H1 (cell line): ENCODE data around the gene HAPLN3. TPM values are rescaled to one million over a fixed set of nuclear protein-coding genes. Genes with fewer than 3 reads are reported as not detected.

ENCODE experiments used
- CTCF ChIA-PET: fragments of 300-600 bp; sonication (Branson Sonifier 250); formaldehyde crosslinking; loops from one replicate; lab custom pipeline; 2021; ENCODE audit not compliant: partially characterized antibody; lab: Charles Lee
- POLR2A ChIA-PET: fragments of 300-600 bp; sonication (Branson Sonifier 250); formaldehyde crosslinking; loops from one replicate; lab custom pipeline; 2021; ENCODE audit warnings: inconsistent platforms; ENCODE audit not compliant: partially characterized antibody; lab: Charles Lee
- DNase-seq, 2 experiments: peaks; one replicate each; pipeline versions ENCODE4 v3.0.0 to v3.0.0-alpha.2; 2010 to 2022; ENCODE audit warnings: low spot score in 2 of 2, low read depth in 1 of 2, mixed read lengths in 1 of 2
- FAIRE-seq: peaks from 2 replicates; lab custom pipeline; 2011; peaks lifted over from hg19 to GRCh38; lab: Jason Lieb, UNC
- H2AFZ ChIP-seq: 2 replicates; pipeline ENCODE4 v1.8.1; 2012; ENCODE audit warnings: low read length, inconsistent platforms
- H2AK5ac ChIP-seq: 2 replicates; pipeline ENCODE4 v1.6.1; 2013; ENCODE audit warnings: low read depth, low read length
- H2BK120ac ChIP-seq: replicated peaks from 2 replicates; pipeline ENCODE3; 2013; ENCODE audit warnings: low read depth, low read length, inconsistent platforms
- H2BK12ac ChIP-seq: 2 replicates; pipeline ENCODE4 v1.6.1; 2013; ENCODE audit warnings: low read depth, low read length
- H2BK15ac ChIP-seq: 2 replicates; pipeline ENCODE4 v1.6.1; 2013; ENCODE audit warnings: low read length
- H2BK20ac ChIP-seq: 2 replicates; pipeline ENCODE4 v1.6.1; 2013; ENCODE audit warnings: low read length
- H2BK5ac ChIP-seq: 2 replicates; pipeline ENCODE4 v1.6.1; 2013; ENCODE audit warnings: low read depth, low read length
- H3K14ac ChIP-seq: 2 replicates; pipeline ENCODE4 v1.6.1; 2013; ENCODE audit warnings: inconsistent platforms; ENCODE audit not compliant: insufficient read length
- H3K18ac ChIP-seq: 2 replicates; pipeline ENCODE4 v1.6.1; 2013; ENCODE audit warnings: low read length; ENCODE audit errors: extremely low read depth
- H3K23ac ChIP-seq: 2 replicates; pipeline ENCODE4 v1.6.1; 2013; ENCODE audit warnings: inconsistent platforms; ENCODE audit not compliant: insufficient read length
- H3K23me2 ChIP-seq: 2 replicates; pipeline ENCODE4 v1.6.1; 2013; ENCODE audit warnings: low read depth, low read length
- H3K27ac ChIP-seq: 2 replicates; pipeline ENCODE4 v1.6.1; 2011; ENCODE audit warnings: low read depth, low read length, inconsistent platforms
- H3K27me3 ChIP-seq, 4 experiments: replicated peaks in 1 of 4; 1 replicate in 1 of 4; 2 replicates in 3 of 4; pipeline versions ENCODE4 v1.6.1 to v1.8.1; 2011 to 2013; ENCODE audit warnings: low read length in 3 of 4, mild to moderate bottlenecking in 3 of 4, inconsistent platforms in 2 of 4, mixed read lengths in 2 of 4, moderate library complexity in 1 of 4; ENCODE audit not compliant: control insufficient read depth in 3 of 4, insufficient read depth in 3 of 4; ENCODE audit errors: extremely low read depth in 1 of 4
- H3K36me3 ChIP-seq, 4 experiments: 2 replicates each; pipeline versions ENCODE4 v1.6.1 to v1.8.1; 2011 to 2013; ENCODE audit warnings: mild to moderate bottlenecking in 4 of 4, low read length in 3 of 4, moderate library complexity in 2 of 4, control low read depth in 1 of 4, inconsistent platforms in 1 of 4; ENCODE audit not compliant: insufficient read depth in 4 of 4, control insufficient read depth in 2 of 4
- H3K4ac ChIP-seq: replicated peaks from 2 replicates; pipeline ENCODE3; 2013; ENCODE audit warnings: low read length, low read depth, mixed read lengths, inconsistent platforms; ENCODE audit not compliant: insufficient read length
- H3K4me1 ChIP-seq, 4 experiments: replicated peaks in 1 of 4; 1 replicate in 1 of 4; 2 replicates in 3 of 4; pipeline versions ENCODE4 v1.6.1 to v1.8.1; 2011 to 2013; ENCODE audit warnings: low read length in 3 of 4, inconsistent platforms in 2 of 4, mixed read lengths in 1 of 4; ENCODE audit not compliant: insufficient read depth in 4 of 4, control insufficient read depth in 3 of 4
- H3K4me2 ChIP-seq, 2 experiments: 2 replicates each; pipeline versions ENCODE4 v1.6.1 to v1.8.1; 2011 to 2013; ENCODE audit warnings: low read depth in 2 of 2, low read length in 2 of 2, control low read depth in 1 of 2, inconsistent platforms in 1 of 2, mild to moderate bottlenecking in 1 of 2; ENCODE audit not compliant: insufficient read depth in 1 of 2
- H3K4me3 ChIP-seq, 4 experiments: fragments of 200-600, 300-600 bp in 1 of 4; sonication (generic), shearing (Covaris generic), sonication (Bioruptor Twin) in 1 of 4; 2 replicates each; pipeline versions ENCODE4 v1.5.1 to v1.8.1; 2011 to 2016; ENCODE audit warnings: low read length in 4 of 4, low read depth in 3 of 4, control low read depth in 2 of 4, inconsistent platforms in 2 of 4, mild to moderate bottlenecking in 2 of 4, mixed read lengths in 1 of 4, moderate library complexity in 1 of 4; ENCODE audit not compliant: insufficient read depth in 2 of 4; ENCODE audit errors: extremely low read depth in 1 of 4
- H3K56ac ChIP-seq: replicated peaks from 2 replicates; pipeline ENCODE3; 2013; ENCODE audit warnings: low read depth, mild to moderate bottlenecking, mixed read lengths, low read length, inconsistent platforms; ENCODE audit not compliant: insufficient read length
- H3K79me1 ChIP-seq: 2 replicates; pipeline ENCODE4 v1.6.1; 2013; ENCODE audit warnings: low read depth, low read length, control low read depth
- H3K79me2 ChIP-seq, 2 experiments: 2 replicates each; pipeline versions ENCODE4 v1.6.1 to v1.8.1; 2012 to 2013; ENCODE audit warnings: low read length in 2 of 2, mild to moderate bottlenecking in 2 of 2, inconsistent platforms in 1 of 2; ENCODE audit not compliant: insufficient read depth in 2 of 2, control insufficient read depth in 1 of 2
- H3K9ac ChIP-seq, 4 experiments: replicated peaks in 1 of 4; 1 replicate in 1 of 4; 2 replicates in 3 of 4; pipeline versions ENCODE4 v1.6.1 to v1.8.1; 2011 to 2013; ENCODE audit warnings: low read depth in 3 of 4, low read length in 3 of 4, control low read depth in 2 of 4, mild to moderate bottlenecking in 2 of 4, moderate library complexity in 2 of 4, inconsistent platforms in 1 of 4; ENCODE audit errors: extremely low read depth in 1 of 4
- H3K9me3 ChIP-seq, 2 experiments: 2 replicates each; pipeline versions ENCODE4 v1.6.1 to v1.8.1; 2012 to 2013; ENCODE audit warnings: mild to moderate bottlenecking in 2 of 2, moderate library complexity in 2 of 2, control low read depth in 1 of 2, inconsistent platforms in 1 of 2, low read depth in 1 of 2, low read length in 1 of 2, mixed read lengths in 1 of 2; ENCODE audit not compliant: insufficient read depth in 2 of 2
- H4K20me1 ChIP-seq, 2 experiments: replicated peaks in 1 of 2; 2 replicates each; pipeline versions ENCODE3 to v1.8.1; 2011 to 2013; ENCODE audit warnings: inconsistent platforms in 2 of 2, low read length in 2 of 2, mild to moderate bottlenecking in 1 of 2; ENCODE audit not compliant: insufficient read depth in 2 of 2, control insufficient read depth in 1 of 2
- H4K5ac ChIP-seq: 2 replicates; pipeline ENCODE4 v1.6.1; 2013; ENCODE audit warnings: low read length, low read depth, mixed read lengths, inconsistent platforms; ENCODE audit not compliant: insufficient read length
- H4K8ac ChIP-seq: 2 replicates; pipeline ENCODE4 v1.8.0; 2013; ENCODE audit warnings: mild to moderate bottlenecking, moderate library complexity, low read length, inconsistent platforms; ENCODE audit not compliant: insufficient read depth; ENCODE audit errors: extremely low read depth
- H4K91ac ChIP-seq: replicated peaks from 2 replicates; pipeline ENCODE3; 2013; ENCODE audit warnings: low read length, mixed read lengths, inconsistent platforms; ENCODE audit not compliant: insufficient read length
- ASH2L ChIP-seq: fragments of 200-600, 300-600 bp; sonication (generic); IDR thresholded peaks from one replicate; pipeline ENCODE4 v1.7.1; 2017; ENCODE audit warnings: low read length
- ATF3 ChIP-seq: IDR thresholded peaks from 2 replicates; pipeline ENCODE4 v1.6.1; 2011; ENCODE audit warnings: low read depth, mild to moderate bottlenecking, low read length; ENCODE audit not compliant: insufficient read depth
- GABPA ChIP-seq: IDR thresholded peaks from 2 replicates; pipeline ENCODE4 v1.6.1; 2011; ENCODE audit warnings: mild to moderate bottlenecking, low read length, moderate library complexity, borderline replicate concordance; ENCODE audit not compliant: insufficient read depth
- GTF2F1 ChIP-seq: IDR thresholded peaks from 2 replicates; pipeline ENCODE4 v1.6.1; 2012; ENCODE audit warnings: low read depth, low read length, improper control_type of control experiment, borderline replicate concordance
- MAX ChIP-seq: IDR thresholded peaks from 2 replicates; pipeline ENCODE4 v1.6.1; 2012; ENCODE audit warnings: inconsistent platforms
- NRF1 ChIP-seq: IDR thresholded peaks from 2 replicates; pipeline ENCODE4 v1.6.1; 2011; ENCODE audit warnings: mild to moderate bottlenecking, low read depth, low read length, improper control_type of control experiment
- POLR2AphosphoS5 ChIP-seq: IDR thresholded peaks from 2 replicates; pipeline ENCODE4 v1.6.1; 2011; ENCODE audit warnings: low read depth, low read length
- SP1 ChIP-seq: IDR thresholded peaks from 2 replicates; pipeline ENCODE4 v1.6.1; 2011; ENCODE audit warnings: low read depth, low read length
- TBP ChIP-seq: IDR thresholded peaks from 2 replicates; pipeline ENCODE4 v1.6.1; 2011; ENCODE audit warnings: low read depth, low read length, improper control_type of control experiment
- WGBS, 2 experiments: shearing (Covaris generic) in 1 of 2; methylation state at CpG; one replicate each; pipeline versions ENCODE4 v1.1.6 to v1.1.7; 2013 to 2015; ENCODE audit warnings: low lambda C conversion rate in 2 of 2, mixed read lengths in 2 of 2, inconsistent platforms in 1 of 2, low coverage in 1 of 2, missing lambda C conversion rate in 1 of 2; ENCODE audit not compliant: insufficient replicate concordance in 2 of 2, insufficient coverage in 1 of 2, insufficient read length in 1 of 2; ENCODE audit errors: extremely low coverage in 1 of 2, missing lambda C conversion rate in 1 of 2; 5-methylcytosine and 5-hydroxymethylcytosine counted together
- polyA plus RNA-seq, 7 experiments: library from polyadenylated mRNA; depleted of rRNA in 3 of 7; stranded (reverse) in 5 of 7; unstranded in 2 of 7; fragments of >200 nt in 5 of 7; fragments of 200-250 nt in 2 of 7; gene quantifications; 1 replicate in 5 of 7; 2 replicates in 1 of 7; 4 replicates in 1 of 7; pipeline versions ENCODE4 v1.2.1 to v1.2.3, GENCODE V29; 2011 to 2013; ENCODE audit warnings: missing spikeins in 2 of 7, mixed read lengths in 2 of 7
- total RNA-seq: library from RNA; stranded (reverse); fragmentation: NEBNext Ultra II Directional; extraction: Animal tissue kit (Norgen Biotek cat#: 25700); gene quantifications from 2 replicates; pipeline ENCODE4 v1.2.1, GENCODE V29; 2021

The HAPLN3 gene
- total and polyA plus RNA-seq, 2 of the 8 experiments (the other 6 are each of a cell fraction or from before 2014, with no cell fraction given), result 76.2 to 79.7 TPM

GRCh38 chr15:88890495-88890894 is 4.8 kb downstream of the HAPLN3 start:
- H3K79me1 ChIP-seq, result no peaks in the 10 kb centered on the region
- no peaks in the 10 kb centered on the region; a peak in 1 of 7 replicates for H3K27me3 ChIP-seq
- no peak overlapping the region for H3K4me3 ChIP-seq
- no peak overlapping the region for H3K4me2 ChIP-seq
- DNase-seq (no peak), FAIRE-seq (no peak)
- H2BK120ac ChIP-seq, result no peak overlapping the region
- H2AK5ac ChIP-seq, result no peak overlapping the region
- no peak overlapping the region for H4K91ac ChIP-seq
- no peak overlapping the region for H3K9ac ChIP-seq
- no peak overlapping the region for H2AFZ ChIP-seq
- no peak overlapping the region for H3K56ac ChIP-seq
- no peak overlapping the region for H4K5ac ChIP-seq
- peaks cover 0 to 2% of the 10 kb centered on the region in 2 experiments for H4K20me1 ChIP-seq
- H3K23ac ChIP-seq, result no peak overlapping the region
- no peak overlapping the region for H3K4ac ChIP-seq
- no peak overlapping the region for H4K8ac ChIP-seq
- H2BK20ac ChIP-seq, result no peak overlapping the region
- H2BK5ac ChIP-seq, result no peak overlapping the region
- H3K4me1 ChIP-seq, result peaks cover 0 to 4% (median under 1%) of the 10 kb centered on the region in 4 experiments; a peak in 3 of 7 replicates
- H3K27ac ChIP-seq, result no peak overlapping the region
- CTCF ChIA-PET, result interaction anchor here (0.7 to 10.4 kb wide), 9 partner anchors 10 to 309 kb away, joined by 3 to 95 read pairs (median 4); no protein-coding TSS in a partner anchor
- H3K9me3 ChIP-seq, result no peaks in the 10 kb centered on the region
- H3K79me2 ChIP-seq, result peaks cover 0 to 7% of the 10 kb centered on the region in 2 experiments; a peak in 1 of 4 replicates
- POLR2A ChIA-PET, result interaction anchor here (0.6 to 27.2 kb wide), 9 partner anchors 8 to 383 kb away, joined by 3 to 607 read pairs (median 4); partner anchors contain the start of gene MFGE8
- no peak overlapping the region for H3K18ac ChIP-seq
- no peak overlapping the region for H3K14ac ChIP-seq
- no peak for TF ChIP-seq ASH2L
- no peak for TF ChIP-seq MAX
- TF ChIP-seq NRF1, result no peak
- TF ChIP-seq POLR2AphosphoS5, result no peak
- TF ChIP-seq ATF3, result no peak
- no peak for TF ChIP-seq GTF2F1
- TF ChIP-seq TBP, result no peak
- no peak for TF ChIP-seq SP1
- TF ChIP-seq GABPA, result no peak
- peaks cover 11% of the 10 kb centered on the region; the same call in 1 of the 2 replicates for H3K23me2 ChIP-seq
- peaks cover 3 to 6% (median 4%) of the 10 kb centered on the region in 4 experiments; a peak in 3 of 8 replicates for H3K36me3 ChIP-seq
- WGBS, 2 experiments, result 97% methylated on average over 4 of the region's 4 CpGs; no CpG with 5 or more reads in 1 of the 2 experiments
- H2BK15ac ChIP-seq, result no peak overlapping the region
- no peak overlapping the region for H2BK12ac ChIP-seq
